ENCODE results near the gene CDH13. TPM values are rescaled to one million over a fixed set of nuclear protein-coding genes. Genes with fewer than 3 reads are reported as not detected.

CDH13 gene
- polyA plus RNA-seq, 1 experiment: 113 TPM

- POLR2A ChIA-PET: no interaction called here
- no peak for TF ChIP-seq CTCF (IDR thresholded peaks at IDR 0.05; ENCODE audit: insufficient read depth, low read depth, low read length)
- DNase-seq (ENCODE audit: low read depth): no peak
- H3K36me3 ChIP-seq (ENCODE audit: control insufficient read depth, insufficient read depth, low read length): no peaks in the 10 kb centered on the region
- H3K27me3 ChIP-seq (ENCODE audit: control insufficient read depth, insufficient read depth, low read length): no peaks in the 10 kb centered on the region
- CTCF ChIA-PET: no interaction called here
- H3K4me3 ChIP-seq (ENCODE audit: low read depth, low read length): no peak overlapping the region
These were observed 773.5 kb downstream of the CDH13 start for GRCh38 chr16:83400234-83400633.

GRCh38 chr16:83402160-83402814 lies 775.5 kb downstream of the CDH13 start:
- POLR2A ChIA-PET: no interaction called here
- DNase-seq (ENCODE audit: low read depth): no peak
- peak; percentile 20; the same call in 1 of the 2 replicates for TF ChIP-seq CTCF (IDR thresholded peaks at IDR 0.05; ENCODE audit: insufficient read depth, low read depth, low read length)
- Histone ChIP-seq H3K27me3 (ENCODE audit: control insufficient read depth, insufficient read depth, low read length) (no peaks in the 10 kb centered on the region), H3K4me3 (ENCODE audit: low read depth, low read length) (no peak overlapping the region), H3K36me3 (ENCODE audit: control insufficient read depth, insufficient read depth, low read length) (no peaks in the 10 kb centered on the region)
- CTCF ChIA-PET: no interaction called here

GRCh38 chr16:83402967-83403366 lies 776.2 kb downstream of the CDH13 start:
- CTCF ChIA-PET: no interaction called here
- H3K27me3 ChIP-seq (ENCODE audit: control insufficient read depth, insufficient read depth, low read length): no peaks in the 10 kb centered on the region
- POLR2A ChIA-PET: no interaction called here
- no peak overlapping the region for H3K4me3 ChIP-seq (ENCODE audit: low read depth, low read length)
- TF ChIP-seq CTCF (IDR thresholded peaks at IDR 0.05; ENCODE audit: insufficient read depth, low read depth, low read length): no peak
- H3K36me3 ChIP-seq (ENCODE audit: control insufficient read depth, insufficient read depth, low read length): no peaks in the 10 kb centered on the region
- no peak for DNase-seq (ENCODE audit: low read depth)

- no peak for TF ChIP-seq CTCF (IDR thresholded peaks at IDR 0.05; ENCODE audit: insufficient read depth, low read depth, low read length)
- DNase-seq (ENCODE audit: low read depth): peak; percentile 49
- Histone ChIP-seq H3K36me3 (ENCODE audit: control insufficient read depth, insufficient read depth, low read length) (no peaks in the 10 kb centered on the region), H3K4me3 (ENCODE audit: low read depth, low read length) (no peak overlapping the region), H3K27me3 (ENCODE audit: control insufficient read depth, insufficient read depth, low read length) (no peaks in the 10 kb centered on the region)
- POLR2A ChIA-PET: no interaction called here
- CTCF ChIA-PET: no interaction called here
These were observed 777.0 kb downstream of the CDH13 start for GRCh38 chr16:83403761-83404160.

- POLR2A ChIA-PET: no interaction called here
- no peaks in the 10 kb centered on the region for H3K36me3 ChIP-seq (ENCODE audit: control insufficient read depth, insufficient read depth, low read length)
- no peaks in the 10 kb centered on the region for H3K27me3 ChIP-seq (ENCODE audit: control insufficient read depth, insufficient read depth, low read length)
- CTCF ChIA-PET: interaction anchor here (1.1 kb wide), 1 partner anchor 774 kb away, joined by 3 read pairs; no protein-coding TSS in a partner anchor
- no peak for TF ChIP-seq CTCF (IDR thresholded peaks at IDR 0.05; ENCODE audit: insufficient read depth, low read depth, low read length)
- DNase-seq (ENCODE audit: low read depth): no peak
- no peak overlapping the region for H3K4me3 ChIP-seq (ENCODE audit: low read depth, low read length)
These were observed 777.5 kb downstream of the CDH13 start for GRCh38 chr16:83404261-83404660.
